ENCODE data around the gene PPP1R15B. TPM values are rescaled to one million over a fixed set of nuclear protein-coding genes. Genes with fewer than 3 reads are reported as not detected.

The PPP1R15B gene
- total and polyA plus RNA-seq, 3 donors from 2014 or later, result 22.5 to 42.0 (median 40.1) TPM

DNA sequence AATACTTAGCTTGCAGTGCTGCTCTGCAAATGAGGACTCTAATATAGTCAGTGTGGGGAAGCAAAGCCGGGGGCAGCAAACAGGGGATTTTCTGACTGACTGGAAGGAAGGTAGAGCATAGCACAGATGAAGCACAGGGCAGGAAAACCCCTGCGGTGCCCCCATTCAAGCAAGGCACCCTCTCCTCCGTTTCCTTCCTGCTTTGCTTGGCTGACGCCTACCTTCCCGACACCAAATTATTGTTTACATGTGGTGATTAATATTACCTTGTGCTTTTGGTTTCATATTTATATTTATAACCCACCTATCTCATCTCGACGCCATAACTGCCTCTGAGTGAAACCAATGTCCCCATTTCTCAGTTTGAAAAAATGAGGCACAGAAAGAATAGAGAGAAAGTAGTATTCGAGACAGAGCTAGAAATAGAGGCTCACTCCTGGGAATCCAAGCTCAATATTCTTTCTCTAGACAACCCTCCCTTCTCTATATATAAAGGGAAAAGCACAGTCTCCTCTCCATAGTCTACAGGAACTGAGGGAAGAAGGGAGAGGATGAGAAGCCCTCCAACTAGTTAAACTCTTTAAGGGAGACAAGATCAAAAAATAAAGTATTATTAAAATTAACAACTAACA is 41.6 kb upstream of the PPP1R15B start:
- H3K27ac ChIP-seq, result no peak overlapping the region

DNA sequence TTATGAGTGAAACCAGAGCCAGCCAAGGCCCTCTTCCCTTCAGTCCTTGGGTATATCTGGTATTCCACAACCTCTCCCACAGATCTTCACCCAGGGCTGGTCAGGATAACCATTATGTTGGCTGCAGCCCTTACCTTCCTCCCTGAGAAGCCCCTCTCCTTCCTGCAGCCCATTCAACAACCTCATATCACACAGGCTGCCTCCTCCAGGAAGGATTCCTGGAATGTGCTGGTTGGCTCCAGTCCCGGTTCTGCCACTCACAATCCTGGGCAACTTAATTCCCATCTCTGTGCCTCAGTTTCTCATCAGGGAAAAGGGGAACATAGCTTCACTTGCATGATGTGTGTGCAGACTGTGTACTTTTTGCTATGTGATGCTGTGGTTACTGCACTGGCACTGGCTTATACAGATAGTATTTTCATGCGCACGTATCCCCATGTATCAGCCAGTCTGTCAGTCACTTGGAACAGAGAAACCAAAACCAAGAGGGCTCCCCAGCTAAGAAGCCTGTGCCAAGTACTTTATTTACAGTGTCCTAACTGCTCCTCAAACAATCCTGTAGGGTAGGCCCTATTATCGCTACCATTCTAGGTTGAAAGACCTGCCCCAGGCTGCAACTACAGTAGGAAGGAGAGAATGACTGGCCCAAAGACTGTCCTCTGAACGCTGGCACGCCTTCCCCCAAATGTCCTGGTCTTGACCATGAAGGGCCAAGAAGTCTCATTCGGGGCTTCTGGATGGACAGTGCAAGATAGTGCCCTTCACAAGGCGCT is 39.9 kb upstream of the PPP1R15B start:
- intact Hi-C loops (cut with DNase I; ENCODE audit: low total_unique reads), result no loop called here
- H3K27ac ChIP-seq, result no peak overlapping the region

More for the DNA sequence above, 41.6 kb upstream of the PPP1R15B start:
- TF ChIP-seq, protein P1, sequence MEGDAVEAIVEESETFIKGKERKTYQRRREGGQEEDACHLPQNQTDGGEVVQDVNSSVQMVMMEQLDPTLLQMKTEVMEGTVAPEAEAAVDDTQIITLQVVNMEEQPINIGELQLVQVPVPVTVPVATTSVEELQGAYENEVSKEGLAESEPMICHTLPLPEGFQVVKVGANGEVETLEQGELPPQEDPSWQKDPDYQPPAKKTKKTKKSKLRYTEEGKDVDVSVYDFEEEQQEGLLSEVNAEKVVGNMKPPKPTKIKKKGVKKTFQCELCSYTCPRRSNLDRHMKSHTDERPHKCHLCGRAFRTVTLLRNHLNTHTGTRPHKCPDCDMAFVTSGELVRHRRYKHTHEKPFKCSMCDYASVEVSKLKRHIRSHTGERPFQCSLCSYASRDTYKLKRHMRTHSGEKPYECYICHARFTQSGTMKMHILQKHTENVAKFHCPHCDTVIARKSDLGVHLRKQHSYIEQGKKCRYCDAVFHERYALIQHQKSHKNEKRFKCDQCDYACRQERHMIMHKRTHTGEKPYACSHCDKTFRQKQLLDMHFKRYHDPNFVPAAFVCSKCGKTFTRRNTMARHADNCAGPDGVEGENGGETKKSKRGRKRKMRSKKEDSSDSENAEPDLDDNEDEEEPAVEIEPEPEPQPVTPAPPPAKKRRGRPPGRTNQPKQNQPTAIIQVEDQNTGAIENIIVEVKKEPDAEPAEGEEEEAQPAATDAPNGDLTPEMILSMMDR (IDR thresholded peaks at IDR 0.05), result no peak
- TF ChIP-seq POLR2A (IDR thresholded peaks at IDR 0.05), result no peak
- intact Hi-C loops (cut with DNase I; ENCODE audit: low total_unique reads), result no loop called here
- Histone ChIP-seq H3K36me3 (ENCODE audit: low read depth, missing control alignments) (no peaks in the 10 kb centered on the region), H3K9me3 (no peaks in the 10 kb centered on the region), H3K4me3 (no peak overlapping the region), H3K27me3 (no peaks in the 10 kb centered on the region), H3K4me1 (no peaks in the 10 kb centered on the region)
- 81 to 82% methylated on average over 8 of the region's 8 CpGs for WGBS, 2 donors
- no peak for DNase-seq

DNA sequence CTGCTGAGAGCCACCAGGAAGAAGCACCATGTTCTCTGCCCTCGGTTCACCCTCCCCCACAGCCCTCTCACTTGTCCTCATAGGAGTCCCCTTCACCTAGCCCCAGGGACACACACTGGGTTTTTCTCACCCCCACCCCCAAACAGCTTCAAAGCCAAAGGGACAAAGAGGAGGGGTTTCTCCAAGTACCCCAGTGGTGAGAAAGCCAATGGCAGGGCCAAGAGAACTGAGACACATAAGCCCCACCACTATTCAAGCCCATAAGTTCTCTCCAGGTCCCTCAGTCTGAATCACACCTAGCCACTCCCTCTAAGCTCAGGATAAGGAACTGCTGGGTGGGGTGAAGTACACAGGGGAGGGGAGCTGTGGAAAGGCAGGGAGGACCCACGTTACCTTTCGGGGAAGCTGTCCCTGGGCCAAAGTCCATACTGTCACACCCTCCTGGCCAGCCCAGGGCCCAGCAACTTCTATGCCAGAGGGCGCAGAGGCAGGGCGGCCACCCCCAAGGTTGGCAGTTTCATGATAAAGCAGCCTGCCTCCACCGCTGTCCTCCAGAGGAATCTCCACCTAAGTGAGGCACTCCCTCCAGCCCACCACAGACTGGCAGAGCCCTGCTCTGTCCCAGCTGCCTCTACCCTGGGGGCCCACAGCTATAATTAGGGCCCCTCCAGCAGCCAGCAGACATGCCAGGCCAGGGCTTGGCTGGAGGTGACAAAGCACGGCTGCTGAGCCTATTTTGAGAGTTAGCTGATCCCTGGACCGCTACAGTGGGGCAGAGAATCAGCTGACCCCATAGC is 39.0 kb upstream of the PPP1R15B start:
- H3K27me3 ChIP-seq, result no peaks in the 10 kb centered on the region
- intact Hi-C loops (cut with DNase I; ENCODE audit: low total_unique reads), result no loop called here
- H3K27ac ChIP-seq, result no peak overlapping the region
- no peak overlapping the region for H3K4me3 ChIP-seq
- no peaks in the 10 kb centered on the region for H3K9me3 ChIP-seq
- DNase-seq, result no peak
- TF ChIP-seq POLR2A (IDR thresholded peaks at IDR 0.05), result no peak
- TF ChIP-seq, protein P1 (IDR thresholded peaks at IDR 0.05), result no peak
- H3K4me1 ChIP-seq, result peaks cover 6% of the 10 kb centered on the region
- 77 to 87% methylated on average over 1 to 8 of the region's 8 CpGs for WGBS, 2 donors
- H3K36me3 ChIP-seq (ENCODE audit: low read depth, missing control alignments), result no peaks in the 10 kb centered on the region

More for the DNA sequence above, 39.9 kb upstream of the PPP1R15B start:
- Histone ChIP-seq H3K4me1 (peaks cover 3% of the 10 kb centered on the region), H3K9me3 (no peaks in the 10 kb centered on the region), H3K4me3 (no peak overlapping the region), H3K36me3 (ENCODE audit: low read depth, missing control alignments) (no peaks in the 10 kb centered on the region), H3K27me3 (no peaks in the 10 kb centered on the region)
- no peak for DNase-seq
- WGBS, 2 donors, result 73 to 79% methylated on average over 7 to 8 of the region's 8 CpGs
- TF ChIP-seq, protein P1 (IDR thresholded peaks at IDR 0.05), result no peak
- no peak for TF ChIP-seq POLR2A (IDR thresholded peaks at IDR 0.05)

DNA sequence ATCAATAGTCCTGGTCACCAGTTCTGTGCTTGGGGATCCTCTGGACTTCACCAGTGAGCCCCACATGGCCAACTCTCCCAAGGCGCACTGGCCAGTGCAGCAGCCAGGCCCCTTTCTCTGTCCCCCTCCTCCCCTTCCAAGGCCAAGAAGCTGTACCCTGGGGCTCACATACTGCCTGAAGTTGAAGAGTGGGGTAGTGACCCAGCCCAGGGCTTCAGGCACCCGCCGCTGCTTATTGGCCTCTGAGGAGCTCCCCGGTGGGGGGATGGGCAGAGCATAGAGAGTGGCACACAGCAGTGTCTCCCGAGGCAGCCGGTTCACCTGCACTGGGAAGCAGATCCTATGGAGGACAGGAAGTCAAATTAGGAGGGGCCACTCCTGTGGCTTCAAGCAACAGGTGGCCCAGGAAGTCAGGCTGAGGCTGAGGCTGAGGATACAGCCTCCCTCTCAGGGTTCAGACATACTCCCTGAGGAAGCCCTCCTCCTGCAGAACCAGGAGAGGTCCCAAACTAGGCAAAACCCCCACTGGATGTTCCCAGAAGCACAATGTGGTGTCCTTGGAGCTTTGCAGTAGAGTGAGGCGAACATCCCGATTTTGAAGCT is 38.2 kb upstream of the PPP1R15B start:
- 68 to 86% methylated on average over 4 to 8 of the region's 8 CpGs for WGBS, 2 donors
- no peak overlapping the region for H3K4me3 ChIP-seq
- H3K27me3 ChIP-seq, result no peaks in the 10 kb centered on the region
- H3K36me3 ChIP-seq (ENCODE audit: low read depth, missing control alignments), result no peaks in the 10 kb centered on the region
- H3K4me1 ChIP-seq, result peaks cover 6% of the 10 kb centered on the region
- DNase-seq, result no peak
- H3K9me3 ChIP-seq, result no peaks in the 10 kb centered on the region
- intact Hi-C loops (cut with DNase I; ENCODE audit: low total_unique reads), result no loop called here
- no peak overlapping the region for H3K27ac ChIP-seq
- no peak for TF ChIP-seq POLR2A (IDR thresholded peaks at IDR 0.05)
- TF ChIP-seq, protein P1 (IDR thresholded peaks at IDR 0.05), result no peak

Data from testis (tissue), 3 donors.